Left lung (tissue), 10 donors: ENCODE data around the gene RINT1. TPM values are rescaled to one million over a fixed set of nuclear protein-coding genes. Genes with fewer than 3 reads are reported as not detected.
"Not testable (repeated sequence)": the region's sequence is repeated elsewhere in the genome, so short reads cannot be mapped to it uniquely, and the experiment has no call there.

Experiments
- ATAC-seq: fragments of 200-7000 bp; cut with Tn5 transposase; one replicate; pipeline ENCODE4 v1.9.1; 2020; ENCODE audit warnings: moderate library complexity
- DNase-seq, 4 donors: peaks; one replicate each; pipeline ENCODE4 v3.0.0-alpha.2; 2013 to 2020
- H3K27ac ChIP-seq, 2 donors: fragments of 200-600 bp; sonication (generic) in 1 of 2; one replicate each; pipeline versions ENCODE4 v1.5.0 to v1.8.0; 2020 to 2021
- H3K27me3 ChIP-seq, 2 donors: fragments of 200-600 bp; sonication (generic) in 1 of 2; one replicate each; pipeline versions ENCODE4 v1.5.0 to v1.8.0; 2020 to 2021
- H3K36me3 ChIP-seq, 2 donors: fragments of 200-600 bp; sonication (generic) in 1 of 2; one replicate each; pipeline versions ENCODE4 v1.5.0 to v1.8.0; 2020 to 2021
- H3K4me1 ChIP-seq, 2 donors: fragments of 200-600 bp; one replicate each; pipeline ENCODE4 v1.8.0; 2021
- H3K4me3 ChIP-seq, 2 donors: fragments of 200-600 bp; sonication (generic) in 1 of 2; one replicate each; pipeline versions ENCODE4 v1.5.0 to v1.8.0; 2020 to 2021; ENCODE audit warnings: mild to moderate bottlenecking in 1 of 2
- H3K9me3 ChIP-seq, 2 donors: fragments of 200-600 bp; sonication (generic) in 1 of 2; one replicate each; pipeline versions ENCODE4 v1.5.0 to v1.8.0; 2020 to 2021
- CTCF ChIP-seq, 2 donors: fragments of 200-600 bp; sonication (generic) in 1 of 2; IDR thresholded peaks; one replicate each; pipeline versions ENCODE4 v1.5.0 to v1.8.0; 2021; ENCODE audit warnings: antibody characterized with exemption in 2 of 2
- intact Hi-C, 2 donors: fragments of 100-400 bp; cut with DNase I; formaldehyde crosslinking; loops; one replicate each; pipeline versions ENCODE4 v1.11.2 to v1.14.2; 2022
- polyA plus RNA-seq, 6 donors: library from polyadenylated mRNA; unstranded; fragments of 120-200 nt; gene quantifications; one replicate each; pipeline ENCODE4 v1.2.1, GENCODE V29; 2013; ENCODE audit not compliant: insufficient read length in 6 of 6
- total RNA-seq, 2 donors: library from RNA; stranded (reverse); fragmentation: NEBNext Ultra II Directional; extraction: Animal tissue kit (Norgen Biotek cat#: 25700); gene quantifications; one replicate each; pipeline ENCODE4 v1.2.1, GENCODE V29; 2021
- donor health status: DM: no; HTN: yes; CAD: no.
- donor health status: DM: no; HTN: no; CAD: no.

RINT1 gene
- total and polyA plus RNA-seq, 8 donors, result 15.0 to 36.2 (median 30.6) TPM

- no peak for ATAC-seq
- no peak overlapping the region for H3K27ac ChIP-seq
Measured at GRCh38 chr7:105594034-105594433, 62.0 kb downstream of the RINT1 start.

GRCh38 chr7:105596866-105597265 lies 64.9 kb downstream of the RINT1 start:
- DNase-seq (no peak), ATAC-seq (no peak)
- no peak overlapping the region for H3K4me3 ChIP-seq
- H3K36me3 ChIP-seq, result no peaks in the 10 kb centered on the region
- no peak for TF ChIP-seq CTCF (IDR thresholded peaks at IDR 0.05)
- no peaks in the 10 kb centered on the region for H3K9me3 ChIP-seq
- intact Hi-C loops, result no loop called here
- no peak overlapping the region for H3K27ac ChIP-seq
- H3K27me3 ChIP-seq, result no peaks in the 10 kb centered on the region
- H3K4me1 ChIP-seq, result no peaks in the 10 kb centered on the region

More at GRCh38 chr7:105594034-105594433, 62.0 kb downstream of the RINT1 start:
- Histone ChIP-seq H3K36me3 (no peaks in the 10 kb centered on the region), H3K4me3 (no peak overlapping the region), H3K27me3 (no peaks in the 10 kb centered on the region), H3K9me3 (no peaks in the 10 kb centered on the region), H3K4me1 (no peaks in the 10 kb centered on the region)
- intact Hi-C loops, result no loop called here
- no peak for TF ChIP-seq CTCF (IDR thresholded peaks at IDR 0.05)
- no peak for DNase-seq

- ATAC-seq, H3K9me3 ChIP-seq, H3K27me3 ChIP-seq, H3K4me3 ChIP-seq, H3K27ac ChIP-seq, H3K36me3 ChIP-seq, H3K4me1 ChIP-seq, intact Hi-C loops, DNase-seq: not testable (repeated sequence)
Measured at GRCh38 chr7:105599080-105599479, 67.1 kb downstream of the RINT1 start.

- intact Hi-C loops, result no loop called here
Measured at GRCh38 chr7:105599551-105599950, 67.5 kb downstream of the RINT1 start.

GRCh38 chr7:105600720-105601550 lies 68.9 kb downstream of the RINT1 start:
- intact Hi-C loops, result no loop called here
- H3K27me3 ChIP-seq, result no peaks in the 10 kb centered on the region
- no peak overlapping the region for H3K27ac ChIP-seq
- no peaks in the 10 kb centered on the region for H3K4me1 ChIP-seq
- DNase-seq (peak in 2 of 4 donors; percentile 19 to 54), ATAC-seq (peak; percentile 94)
- no peak overlapping the region for H3K4me3 ChIP-seq
- no peak for TF ChIP-seq CTCF (IDR thresholded peaks at IDR 0.05)
- no peaks in the 10 kb centered on the region for H3K9me3 ChIP-seq
- H3K36me3 ChIP-seq, result no peaks in the 10 kb centered on the region

More at GRCh38 chr7:105599551-105599950, 67.5 kb downstream of the RINT1 start:
- no peaks in the 10 kb centered on the region for H3K9me3 ChIP-seq
- no peak overlapping the region for H3K27ac ChIP-seq
- no peaks in the 10 kb centered on the region for H3K36me3 ChIP-seq
- no peaks in the 10 kb centered on the region for H3K27me3 ChIP-seq
- DNase-seq (no peak), ATAC-seq (no peak)
- H3K4me1 ChIP-seq, result no peaks in the 10 kb centered on the region
- TF ChIP-seq CTCF (IDR thresholded peaks at IDR 0.05), result no peak
- H3K4me3 ChIP-seq, result no peak overlapping the region
